DND-41 (cell line): ENCODE data around the gene TKT.
A peak's percentile ranks its signal among the peaks of the same experiment; 100 is the strongest.

Experiments
- ATAC-seq: fragments of 200-7000 bp; cut with Tn5 transposase; 3 replicates; pipeline ENCODE4 v1.9.1; 2021; ENCODE audit warnings: low read depth; ENCODE audit not compliant: insufficient read depth
- DNase-seq: peaks from one replicate; pipeline ENCODE4 v3.0.0-alpha.2; 2020
- H2AFZ ChIP-seq: 2 replicates; pipeline ENCODE4 v1.6.0; 2012; ENCODE audit warnings: low read depth, low read length
- H3K27ac ChIP-seq: 2 replicates; pipeline ENCODE4 v1.5.1; 2012; ENCODE audit warnings: low read length, inconsistent platforms
- H3K27me3 ChIP-seq: fragments of 200-600 bp; sonication (generic); 2 replicates; pipeline ENCODE4 v1.6.0; 2012; ENCODE audit warnings: low read length, mild to moderate bottlenecking, inconsistent platforms; ENCODE audit not compliant: insufficient read depth, poor library complexity
- H3K36me3 ChIP-seq: 2 replicates; pipeline ENCODE4 v1.5.1; 2012; ENCODE audit warnings: low read length, inconsistent platforms; ENCODE audit not compliant: insufficient read depth
- H3K4me1 ChIP-seq: 2 replicates; pipeline ENCODE4 v1.5.1; 2012; ENCODE audit warnings: mild to moderate bottlenecking, low read length; ENCODE audit not compliant: insufficient read depth
- H3K4me2 ChIP-seq: 2 replicates; pipeline ENCODE4 v1.6.0; 2012; ENCODE audit warnings: mild to moderate bottlenecking, moderate library complexity, low read length, inconsistent platforms; ENCODE audit not compliant: insufficient read depth
- H3K4me3 ChIP-seq, 2 experiments: fragments of 200-600 bp in 1 of 2; shearing (Covaris generic) in 1 of 2; 2 replicates each; pipeline ENCODE4 v1.5.1; 2012 to 2016; ENCODE audit warnings: inconsistent platforms in 2 of 2, low read length in 2 of 2, mild to moderate bottlenecking in 2 of 2, low read depth in 1 of 2, moderate library complexity in 1 of 2
- H3K79me2 ChIP-seq: 2 replicates; pipeline ENCODE4 v1.6.0; 2012; ENCODE audit warnings: low read length, inconsistent platforms; ENCODE audit not compliant: insufficient read depth
- H3K9ac ChIP-seq: 2 replicates; pipeline ENCODE4 v1.6.0; 2012; ENCODE audit warnings: low read depth, mild to moderate bottlenecking, inconsistent platforms, low read length, moderate library complexity
- H3K9me3 ChIP-seq: 2 replicates; pipeline ENCODE4 v1.5.1; 2012; ENCODE audit warnings: low read length, moderate library complexity, mild to moderate bottlenecking, inconsistent platforms; ENCODE audit not compliant: insufficient read depth, severe bottlenecking
- H4K20me1 ChIP-seq: 2 replicates; pipeline ENCODE4 v1.6.0; 2012; ENCODE audit warnings: low read length; ENCODE audit not compliant: insufficient read depth
- CTCF ChIP-seq: IDR thresholded peaks from 2 replicates; pipeline ENCODE4 v1.5.1; 2012; ENCODE audit warnings: borderline replicate concordance, low read length, moderate library complexity, mild to moderate bottlenecking; ENCODE audit not compliant: poor library complexity, severe bottlenecking; ENCODE audit errors: extremely low read depth
- EZH2 ChIP-seq: IDR thresholded peaks from 3 replicates; pipeline ENCODE4 v1.6.1; 2012; ENCODE audit warnings: borderline replicate concordance, low read depth, mild to moderate bottlenecking, moderate library complexity, low read length, inconsistent platforms; ENCODE audit not compliant: severe bottlenecking

TKT gene

DNA sequence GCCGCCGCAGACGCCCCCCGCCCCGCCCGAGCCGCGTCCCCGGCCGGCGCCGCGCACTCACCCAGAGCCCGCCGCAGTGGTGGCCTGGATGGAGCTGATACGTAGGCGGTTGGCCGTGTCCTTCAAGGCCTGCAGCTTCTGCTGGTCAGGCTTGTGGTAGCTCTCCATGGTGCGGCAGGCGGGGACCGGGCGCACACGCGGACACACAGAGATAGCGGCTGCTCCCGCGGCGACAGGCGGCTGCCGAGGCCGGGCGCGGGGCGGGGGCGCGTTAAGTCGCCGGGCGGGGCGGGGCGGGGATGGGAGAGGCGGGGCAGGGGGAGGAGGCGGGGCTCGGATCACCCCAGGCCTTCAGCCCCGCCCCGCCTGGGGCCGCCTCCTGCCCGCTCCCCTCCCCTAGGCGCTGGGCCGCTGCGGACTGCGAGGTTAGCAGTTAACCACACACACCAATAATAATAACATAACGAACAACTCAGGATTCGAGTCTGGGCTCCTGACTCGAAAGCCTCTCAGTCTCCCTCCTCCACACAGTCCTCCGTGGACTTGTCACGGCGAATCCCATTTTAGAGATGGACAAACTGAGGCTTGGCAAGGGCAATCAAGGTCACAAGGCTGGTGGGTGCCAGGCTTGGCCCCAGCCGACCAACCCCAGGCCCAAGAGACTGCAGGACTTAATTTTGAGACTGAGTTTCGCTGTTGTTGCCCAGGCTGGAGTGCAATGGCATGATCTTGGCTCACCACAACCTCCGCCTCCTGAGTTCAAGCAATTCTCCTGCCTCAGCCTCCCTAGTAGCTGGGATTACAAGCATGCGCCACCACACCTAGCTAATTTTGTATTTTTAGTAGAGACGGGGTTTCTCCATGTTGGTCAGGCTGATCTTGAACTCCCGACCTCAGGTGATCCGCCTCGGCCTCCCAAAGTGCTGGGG lies at the start of gene TKT:
TKT (minus strand) TSS at position 248 of the 929 bp plus-strand sequence; CDS start at position 168, 80 bp downstream.
- peaks cover 38% of the 10 kb centered on the region for H4K20me1 ChIP-seq
- DNase-seq (peak; percentile 85), ATAC-seq (peak; percentile 76)
- peak within 1 kb of the TSS; percentile 97 for H3K4me2 ChIP-seq
- peaks cover 5% of the 10 kb centered on the region for H3K27me3 ChIP-seq
- peak within 1 kb of the TSS; percentile 95 for H3K9ac ChIP-seq
- TF ChIP-seq EZH2 (no peak), CTCF (no peak)
- H3K4me1 ChIP-seq = peaks cover 39% of the 10 kb centered on the region
- peak within 1 kb of the TSS; percentile 90 for H3K27ac ChIP-seq
- no peaks in the 10 kb centered on the region for H3K9me3 ChIP-seq
- peak within 1 kb of the TSS; percentile 84 for H2AFZ ChIP-seq
- peaks cover 48% of the 10 kb centered on the region for H3K79me2 ChIP-seq
- peak within 1 kb of the TSS; percentile 46 to 93 for H3K4me3 ChIP-seq
- H3K36me3 ChIP-seq = peaks cover 20% of the 10 kb centered on the region

- Histone ChIP-seq H4K20me1 (no peaks in the 10 kb centered on the region), H3K27ac (no peak overlapping the region), H3K36me3 (peaks cover 50% of the 10 kb centered on the region), H3K9me3 (no peaks in the 10 kb centered on the region), H3K79me2 (no peaks in the 10 kb centered on the region), H3K4me2 (no peak overlapping the region), H3K27me3 (no peaks in the 10 kb centered on the region), H3K4me1 (no peaks in the 10 kb centered on the region), H3K4me3 (no peak overlapping the region), H2AFZ (no peak overlapping the region), H3K9ac (no peak overlapping the region)
- TF ChIP-seq EZH2 = no peak
- TF ChIP-seq CTCF = no peak
- no peak for ATAC-seq
- no peak for DNase-seq
These were observed 48.1 kb upstream of the TKT start for GRCh38 chr3:53303957-53304356.

GRCh38 chr3:53303549-53303948 lies 47.7 kb upstream of the TKT start:
- Histone ChIP-seq H4K20me1 (no peaks in the 10 kb centered on the region), H2AFZ (no peak overlapping the region), H3K4me1 (no peaks in the 10 kb centered on the region), H3K27me3 (no peaks in the 10 kb centered on the region), H3K4me3 (no peak overlapping the region), H3K27ac (no peak overlapping the region), H3K4me2 (no peak overlapping the region), H3K9ac (no peak overlapping the region), H3K9me3 (no peaks in the 10 kb centered on the region), H3K36me3 (peaks cover 50% of the 10 kb centered on the region), H3K79me2 (no peaks in the 10 kb centered on the region)
- TF ChIP-seq EZH2 (no peak), CTCF (no peak)
- no peak for DNase-seq
- no peak for ATAC-seq
